Activated naive CD4-positive, alpha-beta T cell treated with anti-CD3 and anti-CD28 coated beads, Interleukin-2, amount 10 ng/mL, durations not matched to agents 7 days and 5 days (primary cell): ENCODE measurements around the gene ITGAV.

Experiments
- CTCF ChIA-PET: fragments of 350-600 bp; sonication (Branson Sonifier 250); formaldehyde crosslinking; loops from one replicate; lab custom pipeline; 2021; ENCODE audit warnings: antibody characterized with exemption; lab: Charles Lee
- DNase-seq: peaks from one replicate; pipeline ENCODE4 v3.0.0-alpha.2; 2020
- H3K27ac Mint-ChIP-seq: one replicate; pipeline ENCODE4 v1.8.0; 2021; ENCODE audit warnings: mild to moderate bottlenecking, moderate library complexity, mixed read lengths
- H3K27me3 Mint-ChIP-seq: one replicate; pipeline ENCODE4 v1.8.0; 2021; ENCODE audit warnings: mild to moderate bottlenecking, mixed read lengths
- H3K36me3 Mint-ChIP-seq: one replicate; pipeline ENCODE4 v1.8.0; 2021; ENCODE audit warnings: mixed read lengths
- H3K4me1 Mint-ChIP-seq: one replicate; pipeline ENCODE4 v1.8.0; 2021; ENCODE audit warnings: mixed read lengths
- H3K4me3 Mint-ChIP-seq: one replicate; pipeline ENCODE4 v1.8.0; 2021; ENCODE audit warnings: mild to moderate bottlenecking, moderate library complexity, mixed read lengths
- H3K9me3 Mint-ChIP-seq: one replicate; pipeline ENCODE4 v1.8.0; 2021; ENCODE audit warnings: mixed read lengths

ITGAV gene

GRCh38 chr2:186589612-186590349 is at the start of gene ITGAV:
Gene ITGAV, plus strand, starts transcription at chr2:186590056. Its CDS starts 283 bp downstream, at chr2:186590339.
- Mint-ChIP-seq H3K27me3 (peaks cover 5% of the 10 kb centered on the region), H3K4me3 (peak within 1 kb of the TSS; percentile 84), H3K27ac (peak within 1 kb of the TSS; percentile 79), H3K9me3 (no peaks in the 10 kb centered on the region), H3K4me1 (peaks cover 25% of the 10 kb centered on the region), H3K36me3 (no peaks in the 10 kb centered on the region)
- CTCF ChIA-PET = interaction anchor here (0.6 to 2.7 kb wide), 4 partner anchors 52 to 102 kb away, joined by 3 to 17 read pairs (median 5); no protein-coding TSS in a partner anchor
- peak; percentile 92 for DNase-seq

- CTCF ChIA-PET = no interaction called here
- no peak for DNase-seq
- Mint-ChIP-seq H3K4me3 (no peak overlapping the region), H3K9me3 (no peaks in the 10 kb centered on the region), H3K27me3 (peaks cover 4% of the 10 kb centered on the region), H3K27ac (no peak overlapping the region), H3K36me3 (no peaks in the 10 kb centered on the region), H3K4me1 (no peaks in the 10 kb centered on the region)
These were observed 48.9 kb upstream of the ITGAV start for GRCh38 chr2:186540941-186541340.

DNA sequence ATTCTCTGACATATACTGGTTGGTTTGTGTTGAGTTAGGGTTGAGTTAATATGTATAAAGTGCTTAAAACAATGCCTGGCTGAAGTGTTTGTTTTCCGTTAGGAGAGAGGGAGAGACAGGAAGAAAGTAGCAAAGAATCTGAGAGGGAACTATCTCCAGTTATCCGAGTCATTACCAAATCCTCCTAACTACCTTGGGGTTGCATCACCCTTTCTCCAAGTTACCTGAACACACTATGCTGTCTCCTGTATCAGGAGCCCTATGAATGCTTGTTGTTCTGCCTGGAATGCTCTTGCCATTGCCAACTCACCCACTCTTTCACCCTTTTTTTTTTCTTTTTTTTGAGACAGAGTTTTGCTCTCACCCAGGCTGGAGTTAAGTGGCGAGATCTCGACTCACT is 47.9 kb upstream of the ITGAV start:
- CTCF ChIA-PET = no interaction called here
- H3K36me3 Mint-ChIP-seq = no peaks in the 10 kb centered on the region
- H3K4me3 Mint-ChIP-seq = no peak overlapping the region
- H3K27ac Mint-ChIP-seq = no peak overlapping the region
- H3K4me1 Mint-ChIP-seq = no peaks in the 10 kb centered on the region
- H3K9me3 Mint-ChIP-seq = no peaks in the 10 kb centered on the region
- DNase-seq = no peak
- peaks cover 4% of the 10 kb centered on the region for H3K27me3 Mint-ChIP-seq

- CTCF ChIA-PET = no interaction called here
- Mint-ChIP-seq H3K9me3 (no peaks in the 10 kb centered on the region), H3K4me3 (no peak overlapping the region), H3K27ac (no peak overlapping the region), H3K36me3 (no peaks in the 10 kb centered on the region), H3K27me3 (peaks cover 4% of the 10 kb centered on the region), H3K4me1 (no peaks in the 10 kb centered on the region)
- DNase-seq = no peak
These were observed 46.2 kb upstream of the ITGAV start for GRCh38 chr2:186543561-186544131.

- no peaks in the 10 kb centered on the region for H3K36me3 Mint-ChIP-seq
- no peak overlapping the region for H3K4me3 Mint-ChIP-seq
- H3K27me3 Mint-ChIP-seq = peaks cover 4% of the 10 kb centered on the region
- H3K27ac Mint-ChIP-seq = no peak overlapping the region
- H3K9me3 Mint-ChIP-seq = no peaks in the 10 kb centered on the region
- no peaks in the 10 kb centered on the region for H3K4me1 Mint-ChIP-seq
- CTCF ChIA-PET = no interaction called here
- no peak for DNase-seq
These were observed 45.6 kb upstream of the ITGAV start for GRCh38 chr2:186544255-186544675.

DNA sequence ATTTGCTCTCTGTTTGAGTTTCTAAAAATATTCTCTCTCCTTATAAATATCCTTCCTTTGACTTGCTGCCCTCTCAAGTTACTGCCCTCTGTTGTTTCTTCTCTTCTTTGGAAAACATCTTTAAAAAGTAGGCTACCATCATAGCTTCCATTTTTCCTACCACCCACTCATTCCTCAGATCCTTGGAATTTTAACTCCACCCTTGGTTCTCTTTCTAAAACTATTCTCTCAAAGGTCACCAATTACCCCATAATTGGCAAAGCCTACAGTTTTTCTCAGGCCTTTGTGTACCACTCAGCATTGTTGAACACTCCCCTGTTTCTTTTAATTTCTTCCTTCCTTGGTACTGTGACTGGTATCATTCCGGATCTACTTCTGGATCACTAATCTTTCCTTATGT is 43.0 kb upstream of the ITGAV start:
- DNase-seq = no peak
- Mint-ChIP-seq H3K4me3 (no peak overlapping the region), H3K27me3 (peaks cover 4% of the 10 kb centered on the region), H3K27ac (no peak overlapping the region), H3K9me3 (no peaks in the 10 kb centered on the region), H3K36me3 (no peaks in the 10 kb centered on the region), H3K4me1 (no peaks in the 10 kb centered on the region)
- CTCF ChIA-PET = no interaction called here

DNA sequence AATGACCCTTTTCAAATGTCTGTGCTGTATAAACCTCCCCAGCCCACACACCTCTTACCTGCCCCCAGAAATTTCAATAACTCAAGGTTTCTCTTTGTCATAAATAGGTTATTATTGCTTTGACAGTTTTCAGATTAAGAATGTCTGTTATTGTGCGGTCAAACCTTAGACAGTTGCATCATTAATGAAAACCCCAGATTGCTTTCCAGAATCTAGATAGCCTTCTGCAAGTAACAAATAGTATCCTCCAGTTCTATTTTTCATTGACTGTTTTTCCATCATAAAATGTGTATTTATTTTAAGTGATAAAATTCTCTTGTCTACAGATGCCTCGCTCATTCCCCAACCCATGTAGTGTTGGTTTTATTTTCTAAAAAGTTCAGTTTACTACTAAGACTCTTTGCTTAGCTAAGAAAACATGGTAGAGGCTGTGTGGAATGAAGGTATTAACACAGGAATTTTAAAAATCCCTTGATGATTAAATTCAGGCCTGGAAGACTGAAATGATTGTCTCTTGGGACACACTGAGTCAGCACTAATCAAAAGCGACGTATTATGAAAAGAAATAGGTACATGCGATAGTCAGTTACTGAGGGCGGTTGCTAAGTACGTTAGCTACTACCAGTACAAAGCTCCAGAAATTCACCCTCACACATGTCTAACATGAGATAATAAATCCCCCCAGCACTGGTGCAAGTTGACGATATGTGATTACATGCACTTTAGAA is 38.4 kb upstream of the ITGAV start:
- Mint-ChIP-seq H3K4me3 (no peak overlapping the region), H3K27ac (no peak overlapping the region)
- CTCF ChIA-PET = interaction anchor here (1.0 kb wide), 1 partner anchor 15 kb away, joined by 4 read pairs; no protein-coding TSS in a partner anchor

DNA sequence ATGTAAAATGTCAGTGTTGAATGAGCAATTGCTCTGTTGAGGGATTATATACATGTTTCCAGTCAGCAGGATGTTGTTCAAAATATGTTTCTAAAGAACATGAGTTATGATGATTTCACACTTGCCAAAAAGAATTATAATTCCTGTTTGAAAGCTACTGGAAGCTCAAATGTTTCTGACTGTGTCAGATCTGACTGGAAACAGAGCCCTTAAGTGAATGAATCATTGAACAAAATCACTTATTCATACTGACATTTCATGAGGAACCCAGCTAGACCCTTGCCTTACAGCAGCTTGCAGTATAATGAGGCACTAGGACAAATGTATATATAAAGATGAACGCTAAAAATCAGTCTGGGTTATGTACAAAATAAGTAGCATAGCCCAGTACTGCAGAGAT is 35.4 kb upstream of the ITGAV start:
- H3K36me3 Mint-ChIP-seq = no peaks in the 10 kb centered on the region
- H3K4me1 Mint-ChIP-seq = no peaks in the 10 kb centered on the region
- H3K27me3 Mint-ChIP-seq = no peaks in the 10 kb centered on the region
- no peak for DNase-seq
- H3K9me3 Mint-ChIP-seq = no peaks in the 10 kb centered on the region
- CTCF ChIA-PET = no interaction called here
- H3K27ac Mint-ChIP-seq = no peak overlapping the region
- H3K4me3 Mint-ChIP-seq = no peak overlapping the region

More for the DNA sequence above, 38.4 kb upstream of the ITGAV start:
- no peak for DNase-seq
- Mint-ChIP-seq H3K9me3 (no peaks in the 10 kb centered on the region), H3K4me1 (no peaks in the 10 kb centered on the region), H3K36me3 (no peaks in the 10 kb centered on the region), H3K27me3 (no peaks in the 10 kb centered on the region)

DNA sequence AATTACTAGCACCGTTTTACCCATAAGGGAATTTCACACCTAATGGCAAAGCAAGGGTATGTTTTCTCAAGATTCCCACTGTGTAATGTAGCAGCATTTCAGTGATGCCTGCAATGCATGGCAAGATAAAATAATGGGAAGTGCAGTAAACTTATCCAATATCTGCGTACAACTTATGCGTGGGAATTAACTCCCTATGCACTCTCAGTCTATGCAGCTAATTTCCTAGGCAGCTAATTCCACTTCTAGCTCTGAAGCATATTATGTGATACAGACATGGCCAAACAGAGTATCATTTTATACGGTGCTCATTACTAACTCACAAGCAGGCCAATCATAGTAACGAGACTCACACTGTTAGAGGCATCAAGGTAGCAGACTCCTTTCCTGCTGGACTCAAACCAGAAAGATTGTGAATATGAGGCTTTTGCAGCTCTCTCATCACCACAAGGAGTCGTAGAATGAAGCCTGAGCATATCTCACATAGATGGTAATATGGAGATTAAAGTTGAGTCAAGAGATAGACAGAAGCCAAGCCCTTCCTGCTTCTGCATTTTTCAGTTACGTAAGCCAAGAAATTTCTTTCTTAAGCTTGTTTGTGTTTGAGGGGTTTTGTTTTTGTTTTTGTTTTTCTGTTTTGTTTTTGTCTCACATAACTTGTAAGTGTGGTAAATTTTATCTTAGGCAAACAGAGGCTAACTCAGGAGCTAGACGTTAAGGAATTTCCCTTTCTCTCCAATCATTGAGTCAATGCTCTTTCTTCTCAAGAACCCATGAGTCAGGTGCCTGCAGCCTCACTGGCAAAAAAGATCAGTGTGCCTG is 34.8 kb upstream of the ITGAV start:
- H3K4me3 Mint-ChIP-seq = no peak overlapping the region
- H3K36me3 Mint-ChIP-seq = no peaks in the 10 kb centered on the region
- H3K4me1 Mint-ChIP-seq = no peaks in the 10 kb centered on the region
- CTCF ChIA-PET = no interaction called here
- H3K27me3 Mint-ChIP-seq = no peaks in the 10 kb centered on the region
- H3K27ac Mint-ChIP-seq = no peak overlapping the region
- H3K9me3 Mint-ChIP-seq = no peaks in the 10 kb centered on the region
- DNase-seq = no peak

GRCh38 chr2:186558512-186559276 is 31.2 kb upstream of the ITGAV start:
- H3K27ac Mint-ChIP-seq = no peak overlapping the region
- no peaks in the 10 kb centered on the region for H3K36me3 Mint-ChIP-seq
- H3K4me1 Mint-ChIP-seq = no peaks in the 10 kb centered on the region
- no peak overlapping the region for H3K4me3 Mint-ChIP-seq
- CTCF ChIA-PET = no interaction called here
- H3K9me3 Mint-ChIP-seq = no peaks in the 10 kb centered on the region
- no peaks in the 10 kb centered on the region for H3K27me3 Mint-ChIP-seq
- DNase-seq = no peak

- Mint-ChIP-seq H3K9me3 (no peaks in the 10 kb centered on the region), H3K27me3 (no peaks in the 10 kb centered on the region), H3K27ac (no peak overlapping the region), H3K4me3 (no peak overlapping the region), H3K4me1 (no peaks in the 10 kb centered on the region), H3K36me3 (no peaks in the 10 kb centered on the region)
- no peak for DNase-seq
- CTCF ChIA-PET = no interaction called here
These were observed 30.5 kb upstream of the ITGAV start for GRCh38 chr2:186559370-186559769.

DNA sequence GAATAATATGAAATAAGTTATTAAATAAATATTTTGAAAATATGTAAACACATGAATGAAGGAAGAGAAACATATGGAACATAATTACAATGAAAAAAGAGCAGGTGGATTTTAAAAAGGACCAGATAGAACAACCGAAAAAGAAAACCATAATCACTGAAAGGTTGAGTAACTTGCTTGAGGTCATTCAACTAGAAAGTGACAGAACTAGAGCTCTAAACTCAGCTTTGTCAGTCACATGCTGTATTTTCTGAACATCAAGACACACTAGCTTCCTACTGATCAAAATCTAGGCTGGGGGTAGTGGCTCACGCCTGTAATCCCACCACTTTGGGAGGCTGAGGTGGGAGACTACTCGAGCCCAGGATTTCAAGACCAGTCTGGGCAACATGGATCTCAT is 30.0 kb upstream of the ITGAV start:
- Mint-ChIP-seq H3K27me3 (peaks cover 2% of the 10 kb centered on the region), H3K4me1 (no peaks in the 10 kb centered on the region), H3K4me3 (no peak overlapping the region), H3K36me3 (no peaks in the 10 kb centered on the region), H3K9me3 (no peaks in the 10 kb centered on the region), H3K27ac (no peak overlapping the region)
- no peak for DNase-seq
- CTCF ChIA-PET = no interaction called here

DNA sequence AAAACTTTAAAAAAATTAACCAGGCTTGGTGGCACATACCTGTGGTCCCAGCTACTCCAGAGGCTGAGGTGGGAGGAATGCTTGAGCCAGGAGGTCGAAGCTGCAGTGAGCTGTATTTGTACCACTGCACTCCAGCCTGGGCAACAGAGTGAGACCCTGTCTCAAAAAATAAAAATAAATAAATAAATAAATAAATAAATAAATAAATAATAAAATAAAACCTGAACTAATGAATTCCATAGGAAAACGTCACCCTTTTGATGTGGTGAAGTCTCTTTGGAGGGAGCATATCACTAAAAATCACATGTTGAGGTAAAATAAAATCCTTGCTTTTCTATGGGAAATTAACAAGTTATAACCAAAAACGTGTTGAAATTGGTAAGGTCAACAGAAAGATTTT is 29.6 kb upstream of the ITGAV start:
- no peaks in the 10 kb centered on the region for H3K36me3 Mint-ChIP-seq
- H3K4me3 Mint-ChIP-seq = no peak overlapping the region
- H3K27me3 Mint-ChIP-seq = peaks cover 4% of the 10 kb centered on the region
- CTCF ChIA-PET = no interaction called here
- no peak for DNase-seq
- no peak overlapping the region for H3K27ac Mint-ChIP-seq
- H3K4me1 Mint-ChIP-seq = no peaks in the 10 kb centered on the region
- H3K9me3 Mint-ChIP-seq = no peaks in the 10 kb centered on the region
